Measurements from ENCODE around the gene RBM4.

DNA sequence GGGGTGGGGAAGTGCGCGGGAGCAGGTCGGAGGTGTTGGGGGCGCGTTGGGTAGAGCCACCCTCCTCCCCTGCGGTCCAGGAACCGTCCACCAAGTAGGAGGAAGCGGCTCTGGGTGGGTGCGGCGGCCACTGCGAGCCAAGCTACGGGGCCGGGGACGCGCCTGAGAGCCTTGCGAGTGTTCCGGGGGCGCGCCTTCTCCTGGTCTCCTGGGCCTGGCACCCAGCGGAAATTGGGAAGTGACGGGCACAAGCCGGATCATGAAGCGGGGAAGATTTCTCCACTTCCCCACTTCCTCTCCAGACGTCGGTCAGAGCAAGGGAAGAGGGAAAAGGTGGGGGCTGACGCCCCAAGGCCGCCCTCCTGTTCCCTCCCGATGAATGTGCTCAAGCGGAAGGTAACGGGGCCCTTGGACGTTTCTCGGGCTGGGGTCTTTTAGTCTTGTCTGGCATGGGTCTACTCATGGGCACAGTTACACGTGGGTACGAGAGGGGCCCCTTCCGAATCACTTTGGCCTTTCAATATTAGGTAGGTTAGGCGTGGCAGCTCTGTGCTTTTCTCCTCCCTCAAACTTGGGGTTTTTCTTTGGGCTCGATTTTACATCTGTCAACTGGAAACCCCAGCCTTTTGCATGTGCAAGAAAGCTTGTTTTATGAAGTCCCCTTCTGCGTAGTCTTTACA is 21.2 kb upstream of the RBM4 start:
- TF ChIP-seq, protein P1, sequence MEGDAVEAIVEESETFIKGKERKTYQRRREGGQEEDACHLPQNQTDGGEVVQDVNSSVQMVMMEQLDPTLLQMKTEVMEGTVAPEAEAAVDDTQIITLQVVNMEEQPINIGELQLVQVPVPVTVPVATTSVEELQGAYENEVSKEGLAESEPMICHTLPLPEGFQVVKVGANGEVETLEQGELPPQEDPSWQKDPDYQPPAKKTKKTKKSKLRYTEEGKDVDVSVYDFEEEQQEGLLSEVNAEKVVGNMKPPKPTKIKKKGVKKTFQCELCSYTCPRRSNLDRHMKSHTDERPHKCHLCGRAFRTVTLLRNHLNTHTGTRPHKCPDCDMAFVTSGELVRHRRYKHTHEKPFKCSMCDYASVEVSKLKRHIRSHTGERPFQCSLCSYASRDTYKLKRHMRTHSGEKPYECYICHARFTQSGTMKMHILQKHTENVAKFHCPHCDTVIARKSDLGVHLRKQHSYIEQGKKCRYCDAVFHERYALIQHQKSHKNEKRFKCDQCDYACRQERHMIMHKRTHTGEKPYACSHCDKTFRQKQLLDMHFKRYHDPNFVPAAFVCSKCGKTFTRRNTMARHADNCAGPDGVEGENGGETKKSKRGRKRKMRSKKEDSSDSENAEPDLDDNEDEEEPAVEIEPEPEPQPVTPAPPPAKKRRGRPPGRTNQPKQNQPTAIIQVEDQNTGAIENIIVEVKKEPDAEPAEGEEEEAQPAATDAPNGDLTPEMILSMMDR (IDR thresholded peaks at IDR 0.05), result no peak
- TF ChIP-seq POLR2A (IDR thresholded peaks at IDR 0.05) (no peak), POLR2AphosphoS5 (IDR thresholded peaks at IDR 0.05) (no peak)

Data from prostate gland (tissue), 2 donors.